ENCODE data around the gene ELOVL6.

Gene ELOVL6

GRCh38 chr4:110074570-110074969, 123.8 kb downstream of the ELOVL6 start:
- no peak for DNase-seq (ENCODE audit: low read depth)
- no peak for TF ChIP-seq CTCF (conservative IDR thresholded peaks at IDR 0.05; ENCODE audit: control insufficient read depth, insufficient read depth, low read depth, low read length)
- no peak overlapping the region for H3K4me3 ChIP-seq (ENCODE audit: control insufficient read depth, low read depth, low read length)

- no peak overlapping the region for H3K4me3 ChIP-seq (ENCODE audit: control insufficient read depth, low read depth, low read length)
- no peak for DNase-seq (ENCODE audit: low read depth)
- no peak for TF ChIP-seq CTCF (conservative IDR thresholded peaks at IDR 0.05; ENCODE audit: control insufficient read depth, insufficient read depth, low read depth, low read length)
Observed at GRCh38 chr4:110073053-110073845, 125.2 kb downstream of the ELOVL6 start.

GRCh38 chr4:110071466-110071865, 126.9 kb downstream of the ELOVL6 start:
- DNase-seq (ENCODE audit: low read depth), result no peak
- TF ChIP-seq CTCF (conservative IDR thresholded peaks at IDR 0.05; ENCODE audit: control insufficient read depth, insufficient read depth, low read depth, low read length), result no peak
- H3K4me3 ChIP-seq (ENCODE audit: control insufficient read depth, low read depth, low read length), result no peak overlapping the region

GRCh38 chr4:110068248-110068647, 130.2 kb downstream of the ELOVL6 start:
- H3K4me3 ChIP-seq (ENCODE audit: control insufficient read depth, low read depth, low read length), result no peak overlapping the region
- no peak for TF ChIP-seq CTCF (conservative IDR thresholded peaks at IDR 0.05; ENCODE audit: control insufficient read depth, insufficient read depth, low read depth, low read length)
- DNase-seq (ENCODE audit: low read depth), result no peak

GRCh38 chr4:110064934-110065333, 133.5 kb downstream of the ELOVL6 start:
- H3K4me3 ChIP-seq (ENCODE audit: control insufficient read depth, low read depth, low read length), result no peak overlapping the region
- no peak for DNase-seq (ENCODE audit: low read depth)
- TF ChIP-seq CTCF (conservative IDR thresholded peaks at IDR 0.05; ENCODE audit: control insufficient read depth, insufficient read depth, low read depth, low read length), result no peak

GRCh38 chr4:110064295-110064694, 134.1 kb downstream of the ELOVL6 start:
- no peak overlapping the region for H3K4me3 ChIP-seq (ENCODE audit: control insufficient read depth, low read depth, low read length)
- no peak for DNase-seq (ENCODE audit: low read depth)
- no peak for TF ChIP-seq CTCF (conservative IDR thresholded peaks at IDR 0.05; ENCODE audit: control insufficient read depth, insufficient read depth, low read depth, low read length)

Data from fibroblast of mammary gland (primary cell).